GM12878 (cell line): ENCODE measurements around the gene SFT2D3. TPM values are rescaled to one million over a fixed set of nuclear protein-coding genes. Genes with fewer than 3 reads are reported as not detected.

Experiments
- ATAC-seq: fragments of 200-7000 bp; cut with Tn5 transposase; 3 replicates; pipeline ENCODE4 v1.9.1; 2020; ENCODE audit warnings: mild to moderate bottlenecking, moderate library complexity
- BruUV-seq: library from RNA; stranded (reverse); fragments of 400-500 nt; replicated peaks from 2 replicates; lab custom pipeline; 2021; lab: Mats Ljungman, UMichigan
- CTCF ChIA-PET: fragments of 300-600 bp; sonication (Branson Sonifier 250); formaldehyde crosslinking; extraction: SDS; loops from one replicate; lab custom pipeline; 2021; ENCODE audit warnings: inconsistent platforms; lab: Yijun Ruan, JAX
- POLR2A ChIA-PET: fragments of 350-600 bp; formaldehyde crosslinking; extraction: SDS; loops from one replicate; lab custom pipeline; 2021; ENCODE audit warnings: inconsistent platforms; lab: Charles Lee
- RAD21 ChIA-PET: fragments of 300-600 bp; sonication (Branson Sonifier 250); formaldehyde crosslinking; loops from one replicate; lab custom pipeline; 2023; ENCODE audit warnings: antibody characterized with exemption; ENCODE audit not compliant: unreplicated experiment; lab: Charles Lee
- SMC1A ChIA-PET: fragments of 300-600 bp; sonication (Branson Sonifier 250); formaldehyde crosslinking; loops from one replicate; lab custom pipeline; 2023; ENCODE audit not compliant: unreplicated experiment, uncharacterized antibody; lab: Charles Lee
- DNase-seq: peaks from one replicate; pipeline ENCODE4 v3.0.0-alpha.2; 2011; ENCODE audit warnings: low read depth, low spot score
- FAIRE-seq: peaks from 3 replicates; lab custom pipeline; 2011; peaks lifted over from hg19 to GRCh38; lab: Jason Lieb, UNC
- H2AFZ ChIP-seq: 2 replicates; pipeline ENCODE4 v1.6.0; 2011; ENCODE audit warnings: low read depth, low read length, control low read depth; ENCODE audit not compliant: control insufficient read depth
- H3K27ac ChIP-seq: 2 replicates; pipeline ENCODE4 v1.5.1; 2011; ENCODE audit warnings: control low read depth; ENCODE audit not compliant: control insufficient read depth, insufficient read depth
- H3K27me3 ChIP-seq, 2 experiments: replicated peaks in 1 of 2; 2 replicates each; pipeline versions ENCODE4 v1.6.0 to v1.6.1; 2011; ENCODE audit warnings: low read length in 1 of 2; ENCODE audit not compliant: control insufficient read depth in 2 of 2, insufficient read depth in 2 of 2
- H3K36me3 ChIP-seq, 2 experiments: 2 replicates each; pipeline ENCODE4 v1.5.1; 2011; ENCODE audit warnings: low read length in 1 of 2; ENCODE audit not compliant: control insufficient read depth in 2 of 2, insufficient read depth in 2 of 2
- H3K4me1 ChIP-seq: 2 replicates; pipeline ENCODE4 v1.6.1; 2011; ENCODE audit warnings: mild to moderate bottlenecking, low read length, moderate library complexity, mixed read lengths; ENCODE audit not compliant: control insufficient read depth, insufficient read depth
- H3K4me2 ChIP-seq: 2 replicates; pipeline ENCODE4 v1.6.0; 2011; ENCODE audit warnings: control low read depth; ENCODE audit not compliant: control insufficient read depth, insufficient read depth
- H3K4me3 ChIP-seq: fragments of 200-600 bp; sonication (generic); 2 replicates; pipeline ENCODE4 v1.5.1; 2016
- H3K79me2 ChIP-seq: 2 replicates; pipeline ENCODE4 v1.6.0; 2011; ENCODE audit warnings: low read length; ENCODE audit not compliant: control insufficient read depth, insufficient read depth
- H3K9ac ChIP-seq: 2 replicates; pipeline ENCODE4 v1.8.0; 2011; ENCODE audit warnings: low read length, control low read depth, mixed read lengths; ENCODE audit not compliant: control insufficient read depth, insufficient read depth
- H3K9me3 ChIP-seq: replicated peaks from 3 replicates; pipeline ENCODE4 v1.5.1; 2011; ENCODE audit warnings: mild to moderate bottlenecking, low read length; ENCODE audit not compliant: control insufficient read depth, insufficient read depth
- H4K20me1 ChIP-seq: 2 replicates; pipeline ENCODE4 v1.6.0; 2011; ENCODE audit not compliant: control insufficient read depth, insufficient read depth
- CEBPZ ChIP-seq: fragments of 150-350 bp; IDR thresholded peaks from 2 replicates; pipeline ENCODE4 v1.6.1; 2016; ENCODE audit warnings: low read depth, low read length
- CREM ChIP-seq: IDR thresholded peaks from 2 replicates; pipeline ENCODE4 v1.6.1; 2014; ENCODE audit warnings: antibody characterized with exemption, low read depth
- ELK1 ChIP-seq: IDR thresholded peaks from 2 replicates; pipeline ENCODE4 v1.6.1; 2012; ENCODE audit warnings: low read depth, low read length, improper control_type of control experiment
- FOXK2 ChIP-seq: fragments of 450-650 bp; IDR thresholded peaks from 2 replicates; pipeline ENCODE4 v1.6.1; 2017; ENCODE audit warnings: mild to moderate bottlenecking, moderate library complexity
- LARP7 ChIP-seq: fragments of 450-650 bp; IDR thresholded peaks from 2 replicates; pipeline ENCODE4 v1.6.1; 2017; ENCODE audit warnings: mild to moderate bottlenecking
- MXI1 ChIP-seq: fragments of 150-350 bp; IDR thresholded peaks from 2 replicates; pipeline ENCODE4 v1.6.1; 2011; ENCODE audit warnings: low read depth, mild to moderate bottlenecking, inconsistent platforms, low read length, improper control_type of control experiment
- NFYB ChIP-seq: IDR thresholded peaks from 2 replicates; pipeline ENCODE4 v1.6.1; 2011; ENCODE audit warnings: low read depth, mild to moderate bottlenecking, low read length, improper control_type of control experiment, moderate library complexity; ENCODE audit not compliant: insufficient read depth
- NRF1 ChIP-seq: conservative IDR thresholded peaks from 2 replicates; pipeline ENCODE4 v1.6.1; 2011; ENCODE audit warnings: mild to moderate bottlenecking, low read depth, low read length, improper control_type of control experiment
- RB1 ChIP-seq: fragments of 450-650 bp; formaldehyde crosslinking; IDR thresholded peaks from 2 replicates; pipeline ENCODE4 v1.6.1; 2017; ENCODE audit warnings: mild to moderate bottlenecking, borderline replicate concordance
- SIX5 ChIP-seq: IDR thresholded peaks from 2 replicates; pipeline ENCODE4 v1.6.1; 2011; ENCODE audit warnings: mild to moderate bottlenecking, low read depth, low read length, moderate library complexity; ENCODE audit not compliant: severe bottlenecking
- SMAD1 ChIP-seq: fragments of 450-650 bp; IDR thresholded peaks from 2 replicates; pipeline ENCODE4 v1.6.1; 2018; ENCODE audit warnings: mild to moderate bottlenecking, low read depth; ENCODE audit not compliant: partially characterized antibody
- SMC3 ChIP-seq: IDR thresholded peaks from 2 replicates; pipeline ENCODE4 v1.6.1; 2011; ENCODE audit warnings: low read length, improper control_type of control experiment, borderline replicate concordance
- SP1 ChIP-seq: IDR thresholded peaks from one replicate; pipeline ENCODE4 v1.6.1; 2011; ENCODE audit warnings: low read depth, low read length
- TCF3 ChIP-seq: IDR thresholded peaks from 2 replicates; pipeline ENCODE4 v1.6.1; 2012; ENCODE audit warnings: low read depth, mild to moderate bottlenecking, low read length, borderline replicate concordance; ENCODE audit not compliant: insufficient read depth
- ZNF207 ChIP-seq: fragments of 450-650 bp; IDR thresholded peaks from 2 replicates; pipeline ENCODE4 v1.6.1; 2014; ENCODE audit warnings: antibody characterized with exemption, mild to moderate bottlenecking, borderline replicate concordance
- WGBS: methylation state at CpG from one replicate; pipeline ENCODE4 v1.1.6; 2016; ENCODE audit warnings: low lambda C conversion rate; ENCODE audit not compliant: insufficient replicate concordance, insufficient coverage; ENCODE audit errors: missing lambda C conversion rate; 5-methylcytosine and 5-hydroxymethylcytosine counted together
- in situ Hi-C: fragments of 300-500 bp; cut with MboI; formaldehyde crosslinking; loops from 9 replicates; pipeline ENCODE4 v1.14.3; 2018; ENCODE audit warnings: mixed read lengths
- intact Hi-C: fragments of 100-400 bp; cut with micrococcal nuclease; formaldehyde crosslinking; loops from one replicate; pipeline ENCODE4 v1.14.2; 2022; ENCODE audit not compliant: unreplicated experiment
- polyA plus RNA-seq, 11 experiments: library from polyadenylated mRNA; depleted of rRNA in 4 of 11; unstranded in 6 of 11; stranded (reverse) in 5 of 11; fragments of >200 nt; fragmentation: Nextera tagmentation in 4 of 11; fragmentation: Illumina TruSeq in 1 of 11; extraction: Ambion mirVana in 4 of 11; extraction: Trizol in 1 of 11; gene quantifications; 1 replicate in 1 of 11; 2 replicates in 10 of 11; pipeline versions ENCODE4 v1.2.1 to v1.2.3, GENCODE V29; 2011 to 2016; ENCODE audit warnings: inconsistent platforms in 2 of 11, missing spikeins in 2 of 11, low read depth in 1 of 11
- total RNA-seq, 4 experiments: library from RNA; depleted of rRNA in 3 of 4; stranded (reverse); fragments of >200 nt in 3 of 4; fragmentation: Illumina TruSeq in 1 of 4; extraction: Trizol in 1 of 4; gene quantifications; 2 replicates each; pipeline versions ENCODE4 v1.2.1 to v1.2.3, GENCODE V29; 2013 to 2021
- TF ChIP-seq, protein P1 (sequence below): fragments of 450-650 bp; IDR thresholded peaks from 2 replicates; pipeline ENCODE4 v1.6.1; 2016; ENCODE audit warnings: mild to moderate bottlenecking
- TF ChIP-seq, protein P2 (sequence below): fragments of 450-650 bp; IDR thresholded peaks from 2 replicates; pipeline ENCODE4 v1.6.1; 2017; ENCODE audit warnings: antibody characterized with exemption, mild to moderate bottlenecking, moderate library complexity

Gene SFT2D3
- total and polyA plus RNA-seq, 10 of the 15 experiments (the other 5 are each of a cell fraction or from before 2014, with no cell fraction given) = 4.2 to 8.4 (median 6.6) TPM; not detected in 4

DNA sequence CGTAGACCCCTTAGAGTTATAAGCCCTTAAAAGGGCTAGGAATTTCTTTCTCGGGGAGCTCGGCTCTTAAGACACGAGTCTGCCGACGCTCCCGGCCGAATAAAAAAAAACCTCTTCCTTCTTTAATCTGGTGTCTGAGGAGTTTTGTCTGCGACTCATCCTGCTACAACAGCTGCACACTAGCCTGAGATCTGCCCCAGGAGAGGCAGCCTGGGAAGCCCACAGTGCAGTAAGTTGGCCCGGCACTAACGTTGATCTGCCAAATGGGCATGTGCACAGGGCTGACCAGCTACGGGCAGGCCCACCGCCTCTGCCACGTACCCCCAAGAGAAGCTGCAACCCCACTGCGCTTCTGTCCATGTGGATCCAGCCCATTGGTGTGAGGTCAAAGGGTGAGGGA is 17.5 kb upstream of the SFT2D3 start:
- TF ChIP-seq NRF1 (no peak), TCF3 (no peak), RB1 (no peak), SIX5 (no peak), ZNF207 (no peak), SMAD1 (no peak), CEBPZ (no peak), ELK1 (no peak), MXI1 (no peak), LARP7 (no peak), SP1 (no peak), FOXK2 (no peak), SMC3 (no peak), CREM (no peak), NFYB (no peak)
- TF ChIP-seq, protein P1, sequence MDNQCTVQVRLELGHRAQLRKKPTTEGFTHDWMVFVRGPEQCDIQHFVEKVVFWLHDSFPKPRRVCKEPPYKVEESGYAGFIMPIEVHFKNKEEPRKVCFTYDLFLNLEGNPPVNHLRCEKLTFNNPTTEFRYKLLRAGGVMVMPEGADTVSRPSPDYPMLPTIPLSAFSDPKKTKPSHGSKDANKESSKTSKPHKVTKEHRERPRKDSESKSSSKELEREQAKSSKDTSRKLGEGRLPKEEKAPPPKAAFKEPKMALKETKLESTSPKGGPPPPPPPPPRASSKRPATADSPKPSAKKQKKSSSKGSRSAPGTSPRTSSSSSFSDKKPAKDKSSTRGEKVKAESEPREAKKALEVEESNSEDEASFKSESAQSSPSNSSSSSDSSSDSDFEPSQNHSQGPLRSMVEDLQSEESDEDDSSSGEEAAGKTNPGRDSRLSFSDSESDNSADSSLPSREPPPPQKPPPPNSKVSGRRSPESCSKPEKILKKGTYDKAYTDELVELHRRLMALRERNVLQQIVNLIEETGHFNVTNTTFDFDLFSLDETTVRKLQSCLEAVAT = no peak
- TF ChIP-seq, protein P2, sequence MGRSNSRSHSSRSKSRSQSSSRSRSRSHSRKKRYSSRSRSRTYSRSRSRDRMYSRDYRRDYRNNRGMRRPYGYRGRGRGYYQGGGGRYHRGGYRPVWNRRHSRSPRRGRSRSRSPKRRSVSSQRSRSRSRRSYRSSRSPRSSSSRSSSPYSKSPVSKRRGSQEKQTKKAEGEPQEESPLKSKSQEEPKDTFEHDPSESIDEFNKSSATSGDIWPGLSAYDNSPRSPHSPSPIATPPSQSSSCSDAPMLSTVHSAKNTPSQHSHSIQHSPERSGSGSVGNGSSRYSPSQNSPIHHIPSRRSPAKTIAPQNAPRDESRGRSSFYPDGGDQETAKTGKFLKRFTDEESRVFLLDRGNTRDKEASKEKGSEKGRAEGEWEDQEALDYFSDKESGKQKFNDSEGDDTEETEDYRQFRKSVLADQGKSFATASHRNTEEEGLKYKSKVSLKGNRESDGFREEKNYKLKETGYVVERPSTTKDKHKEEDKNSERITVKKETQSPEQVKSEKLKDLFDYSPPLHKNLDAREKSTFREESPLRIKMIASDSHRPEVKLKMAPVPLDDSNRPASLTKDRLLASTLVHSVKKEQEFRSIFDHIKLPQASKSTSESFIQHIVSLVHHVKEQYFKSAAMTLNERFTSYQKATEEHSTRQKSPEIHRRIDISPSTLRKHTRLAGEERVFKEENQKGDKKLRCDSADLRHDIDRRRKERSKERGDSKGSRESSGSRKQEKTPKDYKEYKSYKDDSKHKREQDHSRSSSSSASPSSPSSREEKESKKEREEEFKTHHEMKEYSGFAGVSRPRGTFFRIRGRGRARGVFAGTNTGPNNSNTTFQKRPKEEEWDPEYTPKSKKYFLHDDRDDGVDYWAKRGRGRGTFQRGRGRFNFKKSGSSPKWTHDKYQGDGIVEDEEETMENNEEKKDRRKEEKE = no peak
- no peaks in the 10 kb centered on the region for H3K4me1 ChIP-seq
- H3K27ac ChIP-seq = no peak overlapping the region
- no peak overlapping the region for H2AFZ ChIP-seq
- FAIRE-seq (no peak), DNase-seq (no peak), ATAC-seq (no peak)
- in situ Hi-C loops (no loop called here), intact Hi-C loops (no loop called here)
- no peaks in the 10 kb centered on the region for H3K79me2 ChIP-seq
- WGBS = 57% methylated on average over 15 of the region's 15 CpGs
- H3K9me3 ChIP-seq = peaks cover 1% of the 10 kb centered on the region; the same call in 2 of the 3 replicates
- no peak overlapping the region for H3K4me3 ChIP-seq
- H3K9ac ChIP-seq = no peak overlapping the region
- no peaks in the 10 kb centered on the region for H3K36me3 ChIP-seq
- ChIA-PET RAD21 (no interaction called here), SMC1A (no interaction called here), CTCF (interaction anchor here (0.9 kb wide), 1 partner anchor 8 kb away, joined by 3 read pairs; no protein-coding TSS in a partner anchor), POLR2A (no interaction called here)
- no TSS peak for BruUV-seq
- H3K4me2 ChIP-seq = no peak overlapping the region
- H4K20me1 ChIP-seq = no peaks in the 10 kb centered on the region
- H3K27me3 ChIP-seq = peaks cover 0 to 2% of the 10 kb centered on the region in 2 experiments; a peak in 2 of 4 replicates
